GM12875 (cell line): ENCODE results near the gene CCAR1.
"Not testable (repeated sequence)": the region's sequence is repeated elsewhere in the genome, so short reads cannot be mapped to it uniquely, and the experiment has no call there.

Experiments
- H3K4me3 ChIP-seq: one replicate; pipeline ENCODE4 v1.5.1; 2011; ENCODE audit warnings: low read depth, low read length, control low read depth
- CTCF ChIP-seq: IDR thresholded peaks from 2 replicates; pipeline ENCODE4 v1.5.1; 2011; ENCODE audit warnings: low read depth, mild to moderate bottlenecking, control low read depth, inconsistent platforms, low read length, moderate library complexity, borderline replicate concordance; ENCODE audit not compliant: insufficient read depth

CCAR1 gene

GRCh38 chr10:68816796-68817412 is 95.9 kb downstream of the CCAR1 start:
- no peak overlapping the region for H3K4me3 ChIP-seq
- TF ChIP-seq CTCF = no peak

- not testable (repeated sequence) for H3K4me3 ChIP-seq
Observed at GRCh38 chr10:68820359-68820758, 99.3 kb downstream of the CCAR1 start.

- not testable (repeated sequence) for H3K4me3 ChIP-seq
Observed at GRCh38 chr10:68822626-68823025, 101.6 kb downstream of the CCAR1 start.

GRCh38 chr10:68826764-68827591 is 105.9 kb downstream of the CCAR1 start, which contains the start of gene STOX1:
STOX1 (plus strand) TSS chr10:68827531; CDS start chr10:68827624, 93 bp downstream.
- peak within 1 kb of the TSS; percentile 73 for H3K4me3 ChIP-seq
- no peak for TF ChIP-seq CTCF

- H3K4me3 ChIP-seq = peak overlapping the region; percentile 73
Observed at GRCh38 chr10:68827592-68827959, 106.5 kb downstream of the CCAR1 start.

GRCh38 chr10:68828083-68828601 is 107.1 kb downstream of the CCAR1 start:
- peak overlapping the region; percentile 58 for H3K4me3 ChIP-seq

- TF ChIP-seq CTCF = no peak
- no peak overlapping the region for H3K4me3 ChIP-seq
Observed at GRCh38 chr10:68828833-68829232, 107.8 kb downstream of the CCAR1 start.

- TF ChIP-seq CTCF = no peak
- no peak overlapping the region for H3K4me3 ChIP-seq
Observed at GRCh38 chr10:68829521-68829920, 108.5 kb downstream of the CCAR1 start.

- H3K4me3 ChIP-seq = no peak overlapping the region
- TF ChIP-seq CTCF = no peak
Observed at GRCh38 chr10:68829952-68830351, 108.9 kb downstream of the CCAR1 start.
